K562 (cell line): Measurements from ENCODE around the gene DCLK1. TPM values are rescaled to one million over a fixed set of nuclear protein-coding genes. Genes with fewer than 3 reads are reported as not detected.

Experiments used
- BRF1 ChIP-seq: IDR thresholded peaks from 3 replicates; pipeline ENCODE4 v1.6.1; 2011; ENCODE audit warnings: borderline replicate concordance, mild to moderate bottlenecking; ENCODE audit not compliant: insufficient read length; ENCODE audit errors: extremely low read depth
- CBX8 ChIP-seq: fragments of 200-600 bp; sonication (generic); IDR thresholded peaks from 2 replicates; pipeline ENCODE4 v1.6.1; 2012; ENCODE audit warnings: borderline replicate concordance, mixed run types, low read depth, mild to moderate bottlenecking, moderate library complexity, mixed read lengths, low read length, control low read depth, inconsistent platforms; ENCODE audit not compliant: poor library complexity, severe bottlenecking; ENCODE audit errors: extremely low read depth
- CHCHD3 ChIP-seq: fragments of 250-450 bp; sonication (Bioruptor Pico); IDR thresholded peaks from 2 replicates; pipeline ENCODE4 v2.1.2; 2022; ENCODE audit warnings: mild to moderate bottlenecking
- CREM ChIP-seq: IDR thresholded peaks from 2 replicates; pipeline ENCODE4 v1.6.1; 2014; ENCODE audit warnings: antibody characterized with exemption, low read depth
- GTF2F1 ChIP-seq: IDR thresholded peaks from 2 replicates; pipeline ENCODE4 v1.6.1; 2011; ENCODE audit warnings: low read depth, low read length, improper control_type of control experiment
- MYBL2 ChIP-seq, 2 experiments: fragments of 450-650 bp in 1 of 2; sonication (generic) in 1 of 2; formaldehyde crosslinking in 1 of 2; IDR thresholded peaks; 2 replicates each; pipeline versions ENCODE4 v1.6.1 to v1.8.1; 2017 to 2022; ENCODE audit warnings: borderline replicate concordance in 1 of 2, inconsistent platforms in 1 of 2, low read depth in 1 of 2, mild to moderate bottlenecking in 1 of 2, missing genetic modification reagents in 1 of 2, moderate library complexity in 1 of 2
- NCOA6 ChIP-seq: fragments of 450-650 bp; IDR thresholded peaks from 2 replicates; pipeline ENCODE4 v1.6.1; 2017; ENCODE audit warnings: mild to moderate bottlenecking
- NFE2 ChIP-seq: IDR thresholded peaks from 2 replicates; pipeline ENCODE4 v1.6.1; 2014; ENCODE audit warnings: antibody characterized with exemption, low read depth
- NFYB ChIP-seq: IDR thresholded peaks from 2 replicates; pipeline ENCODE4 v1.6.1; 2011; ENCODE audit warnings: mild to moderate bottlenecking, moderate library complexity; ENCODE audit not compliant: insufficient read length; ENCODE audit errors: extremely low read depth
- NUFIP1 ChIP-seq: fragments of 450-650 bp; IDR thresholded peaks from 2 replicates; pipeline ENCODE4 v1.6.1; 2018; ENCODE audit not compliant: partially characterized antibody
- RCOR1 ChIP-seq, 2 experiments: IDR thresholded peaks; 2 replicates each; pipeline ENCODE4 v1.6.1; 2012; ENCODE audit warnings: low read depth in 2 of 2, low read length in 2 of 2, borderline replicate concordance in 1 of 2, improper control_type of control experiment in 1 of 2
- SAP30 ChIP-seq: fragments of 200-600 bp; sonication (generic); IDR thresholded peaks from 2 replicates; pipeline ENCODE4 v1.6.1; 2012; ENCODE audit warnings: borderline replicate concordance, low read depth, mild to moderate bottlenecking, moderate library complexity, low read length, control low read depth, inconsistent platforms; ENCODE audit not compliant: insufficient read depth, poor library complexity, severe bottlenecking
- TBP ChIP-seq: optimal IDR thresholded peaks from 2 replicates; pipeline ENCODE3; 2011; ENCODE audit warnings: low read depth, low read length, improper control_type of control experiment
- ZNF263 ChIP-seq: sonication (generic); formaldehyde crosslinking; IDR thresholded peaks from 2 replicates; pipeline ENCODE4 v1.8.0; 2022; ENCODE audit warnings: mild to moderate bottlenecking, missing genetic modification reagents, borderline replicate concordance
- ZNF644 ChIP-seq: fragments of 200-800 bp; sonication (Bioruptor generic); IDR thresholded peaks from 2 replicates; pipeline ENCODE4 v1.6.1; 2016; ENCODE audit warnings: low read depth, missing genetic modification characterization, missing compliant biosample characterization
- ZNF766 ChIP-seq: fragments of 200-800 bp; sonication (Bioruptor generic); conservative IDR thresholded peaks from 2 replicates; pipeline ENCODE4 v1.6.1; 2016; ENCODE audit warnings: missing genetic modification characterization, missing compliant biosample characterization
- ZNF79 ChIP-seq: fragments of 250-450 bp; sonication (Bioruptor Pico); IDR thresholded peaks from 2 replicates; pipeline ENCODE4 v1.4.0; 2020; ENCODE audit warnings: low read depth, mild to moderate bottlenecking, moderate library complexity
- polyA plus RNA-seq, 8 experiments: library from polyadenylated mRNA; depleted of rRNA in 4 of 8; stranded (reverse) in 5 of 8; unstranded in 3 of 8; fragments of >200 nt; fragmentation: Nextera tagmentation in 2 of 8; fragmentation: Illumina TruSeq in 1 of 8; extraction: Ambion mirVana in 2 of 8; extraction: Trizol in 1 of 8; gene quantifications; 2 replicates each; pipeline versions ENCODE4 v1.2.1 to v1.2.3, GENCODE V29; 2011 to 2014; ENCODE audit warnings: inconsistent platforms in 1 of 8, missing spikeins in 1 of 8
- total RNA-seq, 7 experiments: library from RNA; depleted of rRNA in 6 of 7; stranded (reverse); fragments of >200 nt in 6 of 7; fragmentation: Illumina TruSeq in 2 of 7; extraction: Trizol in 2 of 7; gene quantifications; 2 replicates each; pipeline versions ENCODE4 v1.2.1 to v1.2.3, GENCODE V29; 2011 to 2021; ENCODE audit warnings: low replicate concordance in 1 of 7
- TF ChIP-seq, protein P1 (sequence below): fragments of 450-650 bp; conservative IDR thresholded peaks from 2 replicates; pipeline ENCODE4 v1.6.1; 2016; ENCODE audit warnings: missing genetic modification characterization, low read depth, mild to moderate bottlenecking, missing compliant biosample characterization, moderate library complexity
- TF ChIP-seq, protein P2 (sequence below): sonication (generic); formaldehyde crosslinking; IDR thresholded peaks from 2 replicates; pipeline ENCODE4 v1.5.0; 2020; ENCODE audit warnings: missing genetic modification reagents
- TF ChIP-seq, protein P3 (sequence below): fragments of 450-650 bp; formaldehyde crosslinking; IDR thresholded peaks from 2 replicates; pipeline ENCODE4 v1.4.0; 2020; ENCODE audit warnings: mild to moderate bottlenecking, mixed read lengths

The DCLK1 gene
- total and polyA plus RNA-seq, 9 of the 15 experiments (the other 6 are each of a cell fraction or from before 2014, with no cell fraction given) = 0.07 TPM; not detected in 8

- TF ChIP-seq, protein P1, sequence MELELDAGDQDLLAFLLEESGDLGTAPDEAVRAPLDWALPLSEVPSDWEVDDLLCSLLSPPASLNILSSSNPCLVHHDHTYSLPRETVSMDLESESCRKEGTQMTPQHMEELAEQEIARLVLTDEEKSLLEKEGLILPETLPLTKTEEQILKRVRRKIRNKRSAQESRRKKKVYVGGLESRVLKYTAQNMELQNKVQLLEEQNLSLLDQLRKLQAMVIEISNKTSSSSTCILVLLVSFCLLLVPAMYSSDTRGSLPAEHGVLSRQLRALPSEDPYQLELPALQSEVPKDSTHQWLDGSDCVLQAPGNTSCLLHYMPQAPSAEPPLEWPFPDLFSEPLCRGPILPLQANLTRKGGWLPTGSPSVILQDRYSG (tag) = no peak
- TF ChIP-seq ZNF766 (CRISPR knock-in tag) = 0 out of 2 replicates have a peak, but pooled peaks have one; percentile 42
- no peak for TF ChIP-seq ZNF263 (CRISPR knock-in tag)
- no peak for TF ChIP-seq BRF1
- TF ChIP-seq TBP = no peak
- 0 out of 2 replicates have a peak, but pooled peaks have one; percentile 22 for TF ChIP-seq ZNF644 (tag)
- no peak for TF ChIP-seq NUFIP1
- no peak for TF ChIP-seq CHCHD3 (CRISPR knock-in tag)
- TF ChIP-seq NFYB = no peak
- TF ChIP-seq GTF2F1 = no peak
- no peak for TF ChIP-seq RCOR1 (IDR thresholded peaks at IDR 0.05; ENCODE audit: borderline replicate concordance in 1 of 2, low read depth in 2 of 2, low read length in 2 of 2)
- peak; percentile 84; the same call in 1 of the 2 replicates for TF ChIP-seq ZNF79
- TF ChIP-seq, protein P2, sequence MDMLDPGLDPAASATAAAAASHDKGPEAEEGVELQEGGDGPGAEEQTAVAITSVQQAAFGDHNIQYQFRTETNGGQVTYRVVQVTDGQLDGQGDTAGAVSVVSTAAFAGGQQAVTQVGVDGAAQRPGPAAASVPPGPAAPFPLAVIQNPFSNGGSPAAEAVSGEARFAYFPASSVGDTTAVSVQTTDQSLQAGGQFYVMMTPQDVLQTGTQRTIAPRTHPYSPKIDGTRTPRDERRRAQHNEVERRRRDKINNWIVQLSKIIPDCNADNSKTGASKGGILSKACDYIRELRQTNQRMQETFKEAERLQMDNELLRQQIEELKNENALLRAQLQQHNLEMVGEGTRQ = no peak
- no peak for TF ChIP-seq SAP30
- TF ChIP-seq, protein P3, sequence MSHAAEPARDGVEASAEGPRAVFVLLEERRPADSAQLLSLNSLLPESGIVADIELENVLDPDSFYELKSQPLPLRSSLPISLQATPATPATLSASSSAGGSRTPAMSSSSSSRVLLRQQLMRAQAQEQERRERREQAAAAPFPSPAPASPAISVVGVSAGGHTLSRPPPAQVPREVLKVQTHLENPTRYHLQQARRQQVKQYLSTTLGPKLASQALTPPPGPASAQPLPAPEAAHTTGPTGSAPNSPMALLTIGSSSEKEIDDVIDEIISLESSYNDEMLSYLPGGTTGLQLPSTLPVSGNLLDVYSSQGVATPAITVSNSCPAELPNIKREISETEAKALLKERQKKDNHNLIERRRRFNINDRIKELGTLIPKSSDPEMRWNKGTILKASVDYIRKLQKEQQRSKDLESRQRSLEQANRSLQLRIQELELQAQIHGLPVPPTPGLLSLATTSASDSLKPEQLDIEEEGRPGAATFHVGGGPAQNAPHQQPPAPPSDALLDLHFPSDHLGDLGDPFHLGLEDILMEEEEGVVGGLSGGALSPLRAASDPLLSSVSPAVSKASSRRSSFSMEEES (CRISPR knock-in tag) = peak; percentile 23; the same call in 1 of the 2 replicates
- TF ChIP-seq NFE2 = no peak
- TF ChIP-seq NCOA6 = no peak
- TF ChIP-seq CREM = no peak
- TF ChIP-seq CBX8 = no peak
- TF ChIP-seq MYBL2 (IDR thresholded peaks at IDR 0.05; ENCODE audit: low read depth) = no peak
- TF ChIP-seq MYBL2 (CRISPR knock-in tag; IDR thresholded peaks at IDR 0.05; ENCODE audit: borderline replicate concordance) = no peak
Observed at GRCh38 chr13:35744144-35744543, 387.0 kb downstream of the DCLK1 start (continued).
